Activated CD8-positive, alpha-beta T cell treated with anti-CD3 and anti-CD28 coated beads for 36 hours (primary cell): ENCODE measurements around the gene TBC1D14. TPM values are rescaled to one million over a fixed set of nuclear protein-coding genes. Genes with fewer than 3 reads are reported as not detected.

Experiments
- ATAC-seq: fragments of 200-7000 bp; cut with Tn5 transposase; one replicate; pipeline ENCODE4 v1.10.0; 2021; ENCODE audit warnings: mild to moderate bottlenecking, moderate library complexity
- CTCF ChIA-PET: fragments of 350-600 bp; sonication (Branson Sonifier 250); formaldehyde crosslinking; loops from one replicate; lab custom pipeline; 2021; ENCODE audit warnings: antibody characterized with exemption; lab: Charles Lee
- POLR2A ChIA-PET: fragments of 350-600 bp; sonication (Branson Sonifier 250); formaldehyde crosslinking; loops from one replicate; lab custom pipeline; 2021; ENCODE audit warnings: antibody characterized with exemption; lab: Charles Lee
- DNase-seq: peaks from one replicate; pipeline ENCODE4 v3.0.0-alpha.2; 2020
- H3K27ac Mint-ChIP-seq: one replicate; pipeline ENCODE4 v1.8.0; 2021; ENCODE audit warnings: mild to moderate bottlenecking, mixed read lengths
- H3K27me3 Mint-ChIP-seq: one replicate; pipeline ENCODE4 v1.8.0; 2021; ENCODE audit warnings: mixed read lengths
- H3K36me3 Mint-ChIP-seq: one replicate; pipeline ENCODE4 v1.8.0; 2021; ENCODE audit warnings: low read depth, mixed read lengths
- H3K4me1 Mint-ChIP-seq: one replicate; pipeline ENCODE4 v1.8.0; 2021; ENCODE audit warnings: low read depth, mixed read lengths
- H3K4me3 Mint-ChIP-seq: one replicate; pipeline ENCODE4 v1.8.0; 2021; ENCODE audit warnings: mild to moderate bottlenecking, moderate library complexity, mixed read lengths
- H3K9me3 Mint-ChIP-seq: one replicate; pipeline ENCODE4 v1.8.0; 2021; ENCODE audit warnings: mixed read lengths
- intact Hi-C: fragments of 100-400 bp; cut with micrococcal nuclease; formaldehyde crosslinking; loops from one replicate; pipeline ENCODE4 v1.10.0; 2022
- total RNA-seq, 2 experiments: library from RNA; stranded (reverse); gene quantifications; one replicate each; pipeline ENCODE4 v1.2.3, GENCODE V29; 2021
- TF ChIP-seq, protein P1 (sequence below): fragments of 200-600 bp; IDR thresholded peaks from one replicate; pipeline ENCODE4 v1.8.0; 2022; ENCODE audit warnings: antibody characterized with exemption, mild to moderate bottlenecking

The TBC1D14 gene
- total RNA-seq, 2 experiments from 2014 or later: 34.7 to 36.3 TPM

- H3K4me3 Mint-ChIP-seq: no peak overlapping the region
- H3K27me3 Mint-ChIP-seq: no peaks in the 10 kb centered on the region
- no peaks in the 10 kb centered on the region for H3K9me3 Mint-ChIP-seq
- POLR2A ChIA-PET: no interaction called here
- CTCF ChIA-PET: interaction anchor here (1.0 kb wide), 1 partner anchor 15 kb away, joined by 4 read pairs; no protein-coding TSS in a partner anchor
- TF ChIP-seq, protein P1, sequence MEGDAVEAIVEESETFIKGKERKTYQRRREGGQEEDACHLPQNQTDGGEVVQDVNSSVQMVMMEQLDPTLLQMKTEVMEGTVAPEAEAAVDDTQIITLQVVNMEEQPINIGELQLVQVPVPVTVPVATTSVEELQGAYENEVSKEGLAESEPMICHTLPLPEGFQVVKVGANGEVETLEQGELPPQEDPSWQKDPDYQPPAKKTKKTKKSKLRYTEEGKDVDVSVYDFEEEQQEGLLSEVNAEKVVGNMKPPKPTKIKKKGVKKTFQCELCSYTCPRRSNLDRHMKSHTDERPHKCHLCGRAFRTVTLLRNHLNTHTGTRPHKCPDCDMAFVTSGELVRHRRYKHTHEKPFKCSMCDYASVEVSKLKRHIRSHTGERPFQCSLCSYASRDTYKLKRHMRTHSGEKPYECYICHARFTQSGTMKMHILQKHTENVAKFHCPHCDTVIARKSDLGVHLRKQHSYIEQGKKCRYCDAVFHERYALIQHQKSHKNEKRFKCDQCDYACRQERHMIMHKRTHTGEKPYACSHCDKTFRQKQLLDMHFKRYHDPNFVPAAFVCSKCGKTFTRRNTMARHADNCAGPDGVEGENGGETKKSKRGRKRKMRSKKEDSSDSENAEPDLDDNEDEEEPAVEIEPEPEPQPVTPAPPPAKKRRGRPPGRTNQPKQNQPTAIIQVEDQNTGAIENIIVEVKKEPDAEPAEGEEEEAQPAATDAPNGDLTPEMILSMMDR: no peak
- H3K4me1 Mint-ChIP-seq: peaks cover 49% of the 10 kb centered on the region
- no peak overlapping the region for H3K27ac Mint-ChIP-seq
- intact Hi-C loops: no loop called here
- H3K36me3 Mint-ChIP-seq: no peaks in the 10 kb centered on the region
- no peak for DNase-seq
- no peak for ATAC-seq
These were observed 49.6 kb downstream of the TBC1D14 start for GRCh38 chr4:6959261-6959660.

DNA sequence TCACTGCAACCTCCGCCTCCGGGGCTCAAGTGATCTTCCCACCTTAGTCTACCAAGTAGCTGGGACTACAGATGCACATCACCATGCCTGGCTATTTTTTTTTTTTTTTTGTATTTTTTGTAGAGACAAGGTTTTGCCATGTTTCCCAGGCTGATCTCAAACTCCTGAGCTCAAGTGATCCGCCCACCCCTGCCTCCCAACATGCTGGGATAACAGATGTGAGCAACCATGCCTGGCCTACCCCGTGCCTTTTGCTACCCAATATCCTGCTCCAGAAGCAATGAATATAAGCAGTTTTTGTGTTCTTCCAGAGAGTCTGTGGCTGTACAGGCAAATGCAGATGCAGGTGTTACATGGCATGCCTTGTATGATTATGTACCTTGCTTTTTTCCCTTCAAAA is 50.5 kb downstream of the TBC1D14 start:
- Mint-ChIP-seq H3K4me3 (no peak overlapping the region), H3K36me3 (no peaks in the 10 kb centered on the region), H3K9me3 (no peaks in the 10 kb centered on the region), H3K27ac (no peak overlapping the region), H3K4me1 (peaks cover 48% of the 10 kb centered on the region), H3K27me3 (no peaks in the 10 kb centered on the region)
- POLR2A ChIA-PET: interaction anchor here (1.0 kb wide), 1 partner anchor 108 kb away, joined by 3 read pairs; the partner anchor contains the start of gene GRPEL1
- TF ChIP-seq, protein P1: no peak
- CTCF ChIA-PET: interaction anchor here (1.4 kb wide), 1 partner anchor 14 kb away, joined by 4 read pairs; no protein-coding TSS in a partner anchor
- DNase-seq: no peak
- intact Hi-C loops: no loop called here
- ATAC-seq: no peak

DNA sequence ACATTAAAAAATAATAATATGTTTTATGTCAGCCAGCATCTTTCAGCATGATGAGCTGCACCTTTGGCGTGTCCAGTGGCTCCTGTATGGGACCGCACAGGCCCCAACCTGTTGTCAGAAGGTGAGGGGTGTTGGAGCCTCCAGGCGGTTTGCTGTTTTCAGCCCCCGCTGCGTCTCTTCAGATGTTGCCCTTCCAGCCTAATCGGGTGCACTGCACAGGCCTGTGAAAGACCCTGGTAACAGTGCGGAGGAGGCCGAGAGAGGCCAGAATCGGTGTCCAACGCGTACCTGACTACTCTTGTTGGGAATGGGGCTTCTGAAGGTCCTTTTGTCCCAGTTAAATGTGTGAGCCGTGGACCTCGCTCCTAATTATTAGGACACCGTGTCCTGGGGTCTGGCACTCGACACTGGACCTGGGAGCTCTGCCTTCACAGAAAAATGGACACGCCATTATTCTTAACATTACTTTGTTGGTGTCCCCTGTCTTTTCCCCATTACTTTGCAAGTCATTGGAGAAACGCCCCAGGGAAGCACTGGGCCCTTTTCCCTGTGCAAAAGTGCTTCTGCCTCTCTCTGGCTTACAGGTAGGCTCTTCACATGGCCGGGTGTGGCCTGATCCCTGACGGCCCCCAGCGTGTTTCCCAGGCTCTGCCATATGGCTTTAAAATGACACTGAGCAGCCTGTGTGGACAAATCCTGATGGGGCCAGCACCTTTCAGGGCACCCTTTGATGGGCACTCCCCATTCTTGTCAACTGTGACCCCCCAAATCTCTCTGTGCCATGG is 51.2 kb downstream of the TBC1D14 start:
- no peaks in the 10 kb centered on the region for H3K36me3 Mint-ChIP-seq
- ATAC-seq (no peak), DNase-seq (no peak)
- intact Hi-C loops: no loop called here
- no peak overlapping the region for H3K4me3 Mint-ChIP-seq
- no peak overlapping the region for H3K27ac Mint-ChIP-seq
- no peaks in the 10 kb centered on the region for H3K9me3 Mint-ChIP-seq
- TF ChIP-seq, protein P1: no peak
- ChIA-PET POLR2A (interaction anchor here (1.0 kb wide), 2 partner anchors 52 to 107 kb away, joined by 3 read pairs; partner anchors contain the start of gene GRPEL1), CTCF (interaction anchor here (1.4 kb wide), 1 partner anchor 14 kb away, joined by 4 read pairs; no protein-coding TSS in a partner anchor)
- no peaks in the 10 kb centered on the region for H3K27me3 Mint-ChIP-seq
- peaks cover 50% of the 10 kb centered on the region for H3K4me1 Mint-ChIP-seq

DNA sequence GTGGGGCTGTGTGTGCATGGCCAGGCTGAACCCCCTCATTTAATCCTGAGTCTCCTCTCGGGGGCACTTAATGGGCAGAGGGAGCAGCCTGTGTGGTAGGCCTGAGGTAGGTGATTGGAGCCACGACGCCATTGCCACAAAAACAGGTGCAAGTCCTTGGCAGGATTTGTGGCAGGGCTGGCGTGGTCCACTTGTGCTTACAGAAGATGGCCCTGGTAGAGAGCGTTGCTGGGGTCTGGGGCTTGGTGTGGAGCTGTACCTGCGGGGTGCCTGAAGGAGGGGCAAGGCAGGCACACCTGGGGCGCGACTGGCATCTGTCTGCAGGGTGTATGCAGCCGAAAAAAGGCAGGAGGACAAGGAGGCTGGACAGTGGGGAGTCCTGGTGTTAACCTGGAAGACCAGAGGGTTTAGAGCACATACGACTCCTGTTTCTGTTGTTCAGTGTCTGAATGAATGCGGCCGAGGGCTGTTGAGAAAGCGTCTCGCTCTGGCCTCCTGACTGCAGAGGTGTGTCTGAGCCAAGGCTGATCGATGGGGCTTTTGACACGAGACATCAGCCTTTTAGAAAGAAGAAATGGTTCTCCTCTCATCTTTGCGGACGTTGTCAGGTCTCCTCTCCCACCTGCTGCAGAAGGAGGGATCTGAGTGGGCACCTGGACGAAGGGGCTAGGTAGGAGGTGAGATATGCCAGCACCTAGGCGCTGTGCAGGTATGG is 52.0 kb downstream of the TBC1D14 start:
- intact Hi-C loops: no loop called here
- H3K9me3 Mint-ChIP-seq: no peaks in the 10 kb centered on the region
- H3K27ac Mint-ChIP-seq: no peak overlapping the region
- peaks cover 44% of the 10 kb centered on the region for H3K4me1 Mint-ChIP-seq
- DNase-seq: no peak
- CTCF ChIA-PET: interaction anchor here (1.4 kb wide), 1 partner anchor 13 kb away, joined by 4 read pairs; no protein-coding TSS in a partner anchor
- H3K36me3 Mint-ChIP-seq: no peaks in the 10 kb centered on the region
- no peak overlapping the region for H3K4me3 Mint-ChIP-seq
- TF ChIP-seq, protein P1: no peak
- POLR2A ChIA-PET: interaction anchor here (1.0 kb wide), 1 partner anchor 53 kb away, joined by 3 read pairs; no protein-coding TSS in a partner anchor
- H3K27me3 Mint-ChIP-seq: no peaks in the 10 kb centered on the region
- no peak for ATAC-seq
